DMS79 (cell line): ENCODE results near the gene MTA3.
"Not testable (repeated sequence)": the region's sequence is repeated elsewhere in the genome, so short reads cannot be mapped to it uniquely, and the experiment has no call there.

Experiments used
- DNase-seq: peaks from one replicate; lab custom pipeline; 2025; lab: John Stamatoyannopoulos, UW

The MTA3 gene

DNA sequence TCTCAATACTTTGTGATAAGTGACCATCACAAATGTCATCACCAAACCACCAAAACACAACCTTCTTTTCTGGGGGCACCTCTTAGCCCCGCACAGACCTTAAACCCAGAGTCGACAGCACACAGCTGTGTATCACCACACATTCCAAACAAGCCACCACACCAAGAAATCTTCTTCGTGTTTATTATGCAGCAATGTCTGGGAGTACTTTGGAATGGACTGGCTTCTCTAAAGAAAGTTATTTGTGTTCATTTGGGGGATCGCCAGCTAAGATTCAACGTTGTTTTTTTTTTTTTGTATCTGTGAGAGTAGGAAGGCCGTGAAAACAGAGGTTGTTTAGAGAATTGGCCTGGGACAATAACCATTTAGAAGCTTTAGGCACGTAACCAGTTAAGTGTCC lies 1.1 kb upstream of the MTA3 start:
- no peak for DNase-seq

DNA sequence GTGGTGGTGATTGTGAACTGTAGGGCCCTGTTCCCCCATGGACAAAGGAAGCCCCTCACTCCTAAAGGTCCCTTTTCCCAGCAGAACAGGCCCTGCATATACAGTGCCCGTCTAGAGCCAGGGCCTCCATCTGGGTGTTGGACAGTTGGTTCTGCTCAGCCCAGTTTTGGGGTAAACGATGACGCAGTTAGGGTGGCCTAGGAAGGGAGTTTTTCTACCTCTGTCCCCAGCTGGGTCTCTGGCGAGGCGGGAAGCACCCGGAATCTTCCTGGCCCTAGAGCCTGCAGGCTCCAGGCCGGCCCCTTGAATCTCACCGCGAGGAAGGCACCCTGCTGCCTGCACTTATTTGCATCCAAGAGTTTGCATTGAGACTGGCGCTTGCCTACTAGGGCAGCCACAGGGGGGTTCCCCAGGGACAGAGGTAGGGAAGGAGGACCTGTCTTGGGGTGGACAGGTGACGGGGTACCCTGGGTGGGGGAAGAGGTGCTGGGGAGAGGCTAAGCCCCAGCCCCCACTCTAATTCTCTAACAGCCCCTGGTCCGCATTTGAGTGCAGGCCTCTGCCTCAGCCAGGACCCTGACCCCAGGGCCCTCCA lies 529 bp upstream of the MTA3 start:
- no peak for DNase-seq

DNA sequence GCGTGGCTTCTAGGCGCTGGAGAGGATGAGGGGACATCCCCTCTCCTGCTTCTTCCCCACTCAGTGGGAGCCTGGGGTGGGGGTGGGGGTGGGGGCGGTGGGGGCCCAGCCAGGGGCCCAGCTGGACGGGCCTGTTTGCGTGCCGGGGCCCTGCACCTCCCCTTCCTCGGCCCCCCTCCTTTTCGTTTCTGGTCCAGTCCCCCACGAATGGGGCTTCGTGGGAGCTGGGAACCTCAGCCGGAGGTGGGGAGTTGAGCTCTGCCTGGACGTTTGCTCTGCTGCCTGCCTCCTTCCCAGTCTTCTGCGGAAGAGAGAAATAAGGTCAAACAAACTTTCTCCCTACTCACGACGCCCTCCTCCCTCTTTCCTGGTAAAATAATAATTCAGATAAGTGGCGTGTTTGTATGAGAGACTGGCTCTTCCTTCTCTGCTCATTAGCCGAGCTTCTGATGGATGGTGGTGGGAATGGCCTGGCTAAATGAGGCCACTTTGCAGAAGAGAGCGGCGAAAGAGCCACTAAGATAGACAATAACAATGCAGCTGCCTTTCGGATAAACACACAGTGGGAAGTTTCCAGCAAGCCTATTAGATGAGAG lies 782 bp downstream of the MTA3 start:
- DNase-seq = peak; percentile 3

DNA sequence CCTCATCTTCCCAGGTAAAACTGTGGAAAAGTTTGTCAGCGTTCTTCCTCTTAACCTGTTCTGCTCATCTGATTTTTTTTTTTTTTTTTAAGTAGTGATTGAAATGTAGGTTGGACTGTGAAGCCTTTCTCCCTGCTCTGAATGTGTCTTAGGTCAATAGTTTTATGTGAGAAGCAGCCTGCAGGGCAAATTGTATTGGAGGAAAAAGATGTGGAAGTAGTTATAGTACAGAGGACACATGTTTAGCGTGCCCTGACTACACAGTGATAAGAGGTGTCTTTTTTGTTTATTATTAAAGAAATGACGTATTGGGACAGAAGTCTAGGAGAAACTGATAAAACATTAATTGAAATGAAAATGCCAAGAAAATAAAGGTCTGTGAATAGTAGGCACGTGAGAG lies 1.5 kb downstream of the MTA3 start:
- no peak for DNase-seq

DNA sequence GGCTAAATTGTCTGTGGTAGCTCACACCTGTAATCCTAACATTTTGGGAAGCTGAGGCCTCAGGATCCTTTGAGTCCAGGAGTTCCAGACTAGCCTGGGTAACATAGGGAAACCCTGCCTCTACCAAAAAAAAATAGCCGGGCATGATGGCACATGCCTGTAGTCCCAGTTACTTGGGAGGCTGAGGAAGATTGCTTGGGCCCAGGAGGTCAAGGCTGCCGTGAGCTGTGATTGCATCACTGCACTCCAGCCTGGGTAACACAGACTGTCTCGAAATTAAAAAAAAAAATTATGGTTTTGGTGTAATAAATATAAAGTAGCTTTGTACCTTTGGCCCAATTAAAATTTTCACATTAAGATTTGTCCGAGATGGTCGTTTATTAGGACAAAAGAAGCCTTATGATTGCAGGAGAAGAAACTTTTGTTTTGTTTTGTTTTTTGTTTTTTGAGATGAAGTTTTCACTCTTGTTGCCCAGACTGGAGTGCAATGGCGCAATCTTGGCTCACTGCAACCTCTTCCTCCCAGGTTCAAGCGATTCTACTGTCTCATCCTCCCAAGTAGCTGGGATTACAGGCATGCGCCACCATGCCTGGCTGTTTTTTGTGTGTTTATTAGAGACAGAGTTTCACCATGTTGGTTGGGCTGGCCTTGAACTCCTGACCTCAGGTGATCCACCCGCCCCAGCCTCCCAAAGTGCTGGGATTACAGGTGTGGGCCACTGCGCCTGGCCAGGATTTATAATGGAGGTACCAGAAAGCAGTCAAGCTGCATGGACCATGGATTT lies 4.1 kb downstream of the MTA3 start:
- no peak for DNase-seq

DNA sequence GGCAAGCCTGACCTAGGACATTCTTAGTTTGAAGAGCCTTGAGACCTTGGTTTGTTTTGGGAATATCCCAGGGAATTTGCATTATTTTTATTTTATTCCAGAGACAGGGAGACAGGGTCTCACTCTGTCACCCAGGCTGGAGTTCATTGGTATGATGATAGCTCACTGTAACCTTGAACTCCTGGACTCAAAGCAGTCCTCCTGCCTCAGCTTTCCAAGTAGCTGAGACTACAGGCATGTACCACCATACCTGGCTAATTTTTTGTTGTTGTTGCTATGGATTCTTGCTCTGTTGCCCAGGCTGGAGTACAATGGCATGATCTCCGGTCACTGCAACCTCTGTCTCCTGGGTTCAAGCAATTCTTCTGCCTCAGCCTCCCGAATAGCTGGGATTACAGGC lies 4.8 kb downstream of the MTA3 start:
- DNase-seq = no peak

DNA sequence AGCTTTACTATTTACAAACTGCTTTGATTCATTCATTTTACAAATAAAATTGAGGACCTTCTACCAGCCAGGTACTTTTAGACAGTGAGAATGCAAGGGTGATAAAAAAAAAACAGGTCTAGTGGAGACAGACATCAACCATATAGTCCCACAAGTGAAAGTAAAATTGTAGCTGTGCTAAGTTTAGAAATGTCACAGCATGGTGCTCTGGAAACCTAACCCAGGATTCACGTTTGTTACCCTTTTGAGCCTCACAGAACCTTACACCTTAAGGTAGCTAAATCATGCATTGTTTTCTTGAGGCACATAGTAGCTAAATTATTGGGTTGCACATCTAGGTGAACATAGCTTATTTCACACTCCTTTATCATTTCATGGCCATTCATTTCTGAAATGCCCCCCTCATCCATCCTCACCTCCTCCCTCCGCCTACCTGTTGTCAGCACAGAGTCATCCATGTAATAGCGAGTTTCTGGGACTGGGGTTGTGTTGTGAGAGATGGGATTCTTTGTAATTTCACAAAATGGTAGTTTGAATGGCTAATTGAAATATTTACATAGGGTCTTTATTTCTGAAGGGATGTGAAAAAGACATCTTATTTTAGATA lies 7.1 kb downstream of the MTA3 start:
- no peak for DNase-seq

DNA sequence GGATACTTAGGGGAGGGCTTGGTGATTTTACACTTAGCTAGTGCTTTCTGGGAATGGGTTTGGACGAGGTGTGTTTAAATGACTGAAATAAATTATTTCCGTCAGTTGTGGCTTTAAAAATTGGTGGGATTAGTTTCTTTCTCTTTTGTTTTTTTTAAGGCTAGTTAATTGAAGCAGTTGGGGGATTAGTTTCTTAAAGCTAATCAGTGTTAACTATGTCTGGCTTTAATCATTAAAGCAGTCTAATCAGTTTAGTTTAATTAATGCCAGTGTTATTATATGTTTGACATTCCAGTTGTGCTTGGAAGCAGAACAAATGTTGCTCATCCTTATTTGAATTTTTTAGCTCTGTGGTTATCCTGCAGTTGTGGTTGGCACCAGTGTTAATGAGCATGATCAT lies 10.2 kb downstream of the MTA3 start:
- DNase-seq = no peak

DNA sequence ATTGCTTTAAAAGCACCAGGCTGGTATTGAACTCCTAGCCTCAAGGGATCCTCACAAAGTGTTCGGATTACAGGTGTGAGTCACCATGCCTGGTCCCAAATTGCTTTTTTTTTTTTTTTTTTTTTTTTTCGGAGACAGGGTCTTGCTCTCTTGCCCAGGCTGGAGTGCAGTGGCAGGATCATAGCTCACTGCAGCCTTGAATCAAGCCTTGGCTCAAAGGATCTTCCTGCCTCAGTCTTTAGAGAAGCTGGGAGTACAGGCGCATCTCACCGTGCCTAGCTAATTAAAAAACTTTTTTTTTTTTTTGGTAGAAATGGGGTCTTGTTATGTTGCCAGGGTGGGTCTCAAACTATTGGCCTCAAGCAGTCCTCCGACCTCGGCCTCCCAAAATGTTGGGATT lies 12.8 kb downstream of the MTA3 start:
- no peak for DNase-seq

DNA sequence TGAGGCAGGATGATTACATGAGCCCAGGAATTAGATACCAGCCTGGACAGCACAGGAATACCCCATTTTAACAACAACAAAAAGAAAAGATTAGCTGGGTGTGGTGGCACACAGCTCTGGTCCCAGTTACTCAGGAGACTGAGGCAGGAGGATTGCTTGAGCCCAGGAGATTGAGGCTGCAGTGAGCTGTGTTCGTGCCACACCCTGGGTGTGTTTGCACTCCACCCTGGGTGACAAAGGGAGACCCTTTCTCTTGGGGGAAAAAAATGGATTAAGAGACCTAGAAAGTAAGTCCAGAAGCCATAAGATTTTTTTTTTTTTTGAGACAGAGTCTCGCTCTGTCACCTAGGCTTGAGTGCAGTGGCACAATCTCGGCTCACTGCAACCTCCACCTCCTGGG lies 16.2 kb downstream of the MTA3 start:
- DNase-seq = not testable (repeated sequence)

DNA sequence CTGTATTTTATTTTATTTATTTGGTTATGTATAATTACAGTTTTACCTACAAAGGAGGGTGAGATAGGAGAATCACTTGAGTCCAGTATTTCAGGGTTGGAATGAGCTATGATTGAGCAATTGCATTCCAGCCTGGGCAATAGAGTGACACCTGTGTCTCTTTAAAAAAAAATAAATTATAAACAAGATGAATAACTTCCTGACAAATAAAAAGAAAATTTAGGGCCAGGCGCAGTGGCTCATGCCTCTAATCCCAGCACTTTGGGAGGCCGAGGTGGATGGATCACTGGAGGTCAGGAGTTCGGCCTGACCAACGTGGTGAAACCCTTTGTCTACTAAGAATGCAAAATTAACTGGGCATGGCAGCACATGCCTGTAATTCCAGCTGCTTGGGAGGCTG lies 17.3 kb downstream of the MTA3 start:
- no peak for DNase-seq

DNA sequence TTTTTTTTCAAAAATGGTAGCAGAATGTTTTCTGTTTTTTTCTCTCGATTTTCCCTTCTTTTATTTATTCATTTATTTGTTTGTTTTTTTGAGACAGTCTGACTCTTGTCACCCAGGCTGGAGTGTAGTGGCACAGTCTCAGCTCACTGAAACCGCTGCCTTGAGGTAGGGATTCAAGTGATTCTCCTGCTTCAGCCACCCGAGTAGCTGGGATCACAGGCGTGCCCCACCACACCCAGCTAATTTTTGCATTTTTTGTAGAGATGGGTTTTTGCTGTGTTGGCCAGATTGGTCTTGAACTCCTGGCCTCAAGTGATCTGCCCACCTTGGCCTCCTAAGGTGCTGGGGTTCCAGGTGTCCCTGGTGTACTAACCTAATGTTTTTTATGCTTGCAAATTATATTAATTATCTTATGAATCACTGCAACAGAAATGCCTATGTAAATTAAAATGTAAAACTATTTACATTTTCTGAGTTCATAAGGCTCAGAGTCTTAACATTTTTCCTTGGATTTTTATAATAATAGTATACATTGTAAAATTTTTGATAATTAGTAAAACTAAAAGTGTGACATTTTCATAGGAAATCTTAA lies 19.2 kb downstream of the MTA3 start:
- no peak for DNase-seq

DNA sequence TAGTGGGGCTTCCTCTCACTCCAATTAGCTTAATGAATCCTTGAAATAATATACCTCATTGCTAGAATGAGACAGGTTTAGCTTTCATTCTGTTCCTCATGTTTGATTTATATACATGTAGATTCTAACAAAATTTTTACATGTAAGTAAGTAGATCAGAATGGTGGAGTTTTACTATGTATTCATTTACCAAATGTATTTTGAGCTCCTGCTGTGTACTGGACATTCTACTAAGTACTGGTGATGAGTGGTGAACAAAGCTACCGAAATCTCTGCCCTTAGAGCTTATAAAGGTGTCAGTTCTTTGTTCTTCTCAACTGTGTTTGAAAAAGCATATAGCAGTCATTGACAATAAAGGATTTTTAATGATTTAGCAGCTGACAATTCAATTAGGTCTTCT lies 19.7 kb downstream of the MTA3 start:
- DNase-seq = no peak

DNA sequence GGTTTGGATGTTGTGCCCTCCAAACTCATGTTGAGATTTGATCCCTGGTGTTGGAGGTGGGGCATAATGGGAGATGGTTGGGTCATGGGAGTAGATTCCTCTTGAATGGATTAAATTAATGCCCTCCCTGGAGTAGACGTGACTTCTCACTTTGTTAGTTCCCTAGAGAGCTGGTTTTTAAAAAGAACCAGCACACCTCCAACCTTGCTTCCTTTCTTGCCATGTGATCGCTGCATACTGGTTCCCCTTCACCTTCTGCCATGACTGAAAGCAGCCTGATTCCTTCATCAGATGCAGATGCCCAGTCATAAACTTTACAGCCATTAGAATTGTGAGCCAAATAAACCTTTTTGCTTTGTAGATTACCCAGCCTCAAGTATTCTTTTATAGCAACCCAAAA lies 21.7 kb downstream of the MTA3 start:
- no peak for DNase-seq

DNA sequence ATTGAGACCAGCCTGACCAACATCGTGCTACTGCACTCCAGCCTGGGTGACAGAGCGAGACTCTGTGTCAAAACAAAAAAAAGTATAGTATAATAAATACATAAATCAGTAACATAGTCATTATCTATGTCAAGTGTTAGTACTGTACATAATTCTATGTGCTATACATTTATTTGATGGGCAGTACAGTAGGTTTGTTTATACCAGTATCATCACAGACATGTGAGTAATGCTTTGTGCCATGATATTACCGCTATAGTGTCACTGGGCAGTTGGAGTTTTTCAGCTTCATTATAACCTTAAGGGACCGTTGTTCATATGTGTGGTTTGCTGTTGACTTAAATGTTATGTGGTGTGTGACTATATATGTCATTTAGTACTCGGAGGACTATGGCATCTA lies 24.9 kb downstream of the MTA3 start:
- DNase-seq = no peak

DNA sequence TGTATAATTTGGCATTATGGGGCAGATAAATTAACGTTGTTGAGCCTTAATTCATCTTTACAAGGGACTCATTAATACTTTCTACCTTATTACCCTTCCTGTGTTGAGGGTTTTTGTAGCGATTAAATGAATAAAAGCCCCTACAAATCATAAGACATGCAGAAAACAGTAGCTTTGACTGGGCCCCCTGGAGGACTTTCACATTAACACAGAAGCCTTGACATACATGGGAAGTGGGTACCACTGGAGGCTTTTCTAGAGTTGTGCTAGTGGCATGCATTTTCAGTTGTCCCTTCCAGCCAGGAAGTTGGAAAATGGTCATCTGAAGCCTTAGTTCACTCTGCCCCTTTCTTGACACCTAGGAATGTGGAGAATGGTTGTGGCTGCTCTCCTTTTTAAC lies 30.2 kb downstream of the MTA3 start:
- no peak for DNase-seq

DNA sequence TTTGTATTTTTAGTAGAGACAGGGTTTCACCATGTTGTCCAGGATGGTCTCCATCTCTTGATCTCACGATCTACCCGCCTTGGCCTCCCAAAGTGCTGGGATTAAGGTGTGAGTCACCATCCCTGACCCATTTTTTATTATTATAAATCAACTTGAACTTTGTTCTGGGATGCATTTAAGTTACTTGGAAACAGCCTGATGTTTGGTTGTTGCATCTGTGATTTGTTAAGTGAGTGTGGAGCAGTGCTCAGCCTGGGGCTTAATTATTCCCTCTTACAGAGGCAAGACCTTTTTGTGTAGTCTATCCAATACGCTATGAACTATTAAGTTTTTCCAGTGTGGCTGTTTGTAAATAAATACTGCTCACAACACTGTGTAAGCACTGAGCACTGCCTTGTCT lies 32.6 kb downstream of the MTA3 start:
- no peak for DNase-seq

DNA sequence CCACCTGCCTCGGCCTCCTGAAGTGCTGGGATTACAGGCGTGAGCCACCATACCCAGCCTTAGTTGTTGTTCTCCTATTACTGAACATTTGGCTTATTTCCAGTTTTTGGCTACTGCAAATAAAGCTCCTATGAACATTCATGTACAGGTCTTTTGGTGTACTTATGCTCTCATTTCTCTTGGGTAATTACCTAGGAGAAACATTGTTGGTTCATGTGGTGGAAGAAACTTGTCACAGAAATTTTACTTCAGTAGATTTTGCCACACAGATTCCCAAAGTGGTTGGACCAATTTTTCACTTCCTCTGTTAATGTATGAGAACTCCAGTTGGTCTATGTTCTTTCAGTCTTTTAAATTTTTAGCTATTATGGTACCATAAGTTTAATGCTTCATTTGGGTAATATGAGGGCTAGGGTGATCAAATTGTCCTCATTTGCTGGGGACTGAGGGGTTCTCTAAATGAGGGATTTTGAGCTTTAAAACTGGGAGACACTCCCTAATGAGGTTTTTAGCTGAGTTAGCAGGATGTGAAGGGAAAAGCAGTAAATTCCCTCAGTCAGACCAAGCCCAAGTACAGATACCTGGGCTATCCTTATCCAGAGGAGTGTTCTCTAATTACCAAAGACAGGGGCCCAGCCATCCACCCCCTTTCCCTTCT lies 33.9 kb downstream of the MTA3 start:
- DNase-seq = peak; percentile 9

DNA sequence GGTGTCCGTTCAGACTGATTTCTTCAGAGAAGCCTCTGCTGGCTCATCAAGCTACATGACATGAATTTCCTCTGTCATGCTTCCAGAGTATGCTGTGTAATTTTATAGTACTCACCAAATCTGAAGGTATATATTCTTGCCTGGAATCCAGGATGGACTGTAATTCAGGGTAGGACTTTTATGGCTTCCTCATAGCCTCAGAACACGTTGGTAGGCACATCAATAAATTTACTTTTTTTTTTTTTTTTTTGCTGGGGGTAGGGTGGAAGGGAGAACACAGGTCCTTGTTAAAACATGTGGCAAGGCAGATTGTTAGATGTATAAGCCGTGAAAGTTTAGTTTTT lies 34.4 kb downstream of the MTA3 start:
- no peak for DNase-seq

DNA sequence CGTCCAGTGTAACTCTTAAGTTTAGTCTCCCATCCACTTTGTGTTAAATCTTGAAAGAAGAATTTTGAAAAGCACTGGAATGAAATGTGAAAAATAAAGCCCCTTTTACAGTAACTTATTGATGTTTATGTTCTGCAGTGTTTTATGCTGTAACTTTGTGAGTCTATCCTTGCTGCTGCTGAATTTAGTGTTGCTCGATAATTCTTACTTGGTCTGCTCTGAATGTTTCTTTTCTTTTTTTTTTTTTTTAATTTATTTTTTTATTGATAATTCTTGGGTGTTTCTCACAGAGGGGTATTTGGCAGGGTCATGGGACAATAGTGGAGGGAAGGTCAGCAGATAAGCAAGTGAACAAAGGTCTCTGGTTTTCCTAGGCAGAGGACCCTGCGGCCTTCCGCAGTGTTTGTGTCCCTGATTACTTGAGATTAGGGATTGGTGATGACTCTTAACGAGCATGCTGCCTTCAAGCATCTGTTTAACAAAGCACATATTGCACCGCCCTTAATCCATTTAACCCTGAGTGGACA lies 36.0 kb downstream of the MTA3 start:
- DNase-seq = not testable (repeated sequence)

DNA sequence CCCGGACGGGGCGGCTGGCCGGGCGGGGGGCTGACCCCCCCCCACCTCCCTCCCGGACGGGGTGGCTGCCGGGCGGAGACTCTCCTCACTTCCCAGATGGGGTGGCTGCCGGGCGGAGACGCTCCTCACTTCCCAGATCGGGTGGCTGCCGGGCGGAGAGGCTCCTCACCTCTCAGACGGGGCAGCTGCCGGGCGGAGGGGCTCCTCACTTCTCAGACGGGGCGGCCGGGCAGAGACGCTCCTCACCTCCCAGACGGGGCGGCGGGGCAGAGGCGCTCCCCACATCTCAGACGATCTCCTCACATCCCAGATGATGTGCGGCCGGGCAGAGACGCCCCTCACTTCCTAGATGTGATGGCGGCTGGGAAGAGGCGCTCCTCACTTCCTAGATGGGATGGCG lies 37.7 kb downstream of the MTA3 start:
- DNase-seq = not testable (repeated sequence)

DNA sequence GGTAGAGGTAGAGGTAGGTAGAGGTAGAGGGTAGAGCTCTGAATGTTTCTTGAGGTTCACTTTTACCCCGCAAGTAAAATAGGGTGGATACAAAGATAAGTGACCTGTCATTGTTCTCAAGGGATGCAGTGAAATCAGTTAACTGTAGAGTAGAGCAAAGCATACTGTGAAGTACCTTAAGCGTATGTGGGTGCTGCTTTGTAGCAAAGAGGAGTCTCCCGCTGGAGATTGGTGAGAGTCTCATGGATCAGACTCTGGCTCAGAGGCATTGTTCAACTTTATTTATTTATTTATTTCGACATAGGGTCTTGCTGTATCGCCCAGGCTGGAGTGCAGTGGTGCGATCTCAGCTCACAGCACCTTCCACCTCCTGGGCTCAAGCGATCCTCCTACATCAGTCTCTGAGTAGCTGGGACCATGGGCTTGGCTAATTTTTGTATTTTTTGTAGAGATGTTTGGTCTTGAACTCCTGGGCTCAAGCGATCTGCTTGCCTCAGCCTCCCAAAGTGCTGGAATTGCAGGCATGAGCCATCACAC lies 38.7 kb downstream of the MTA3 start:
- DNase-seq = no peak
